Heart right ventricle (tissue), 16 donors: ENCODE results near the gene LRIF1. TPM values are rescaled to one million over a fixed set of nuclear protein-coding genes. Genes with fewer than 3 reads are reported as not detected.
"Not testable (repeated sequence)": the region's sequence is repeated elsewhere in the genome, so short reads cannot be mapped to it uniquely, and the experiment has no call there.

ENCODE experiments used
- ATAC-seq, 8 donors: fragments of 200-7000 bp; cut with Tn5 transposase; one replicate each; pipeline ENCODE4 v1.9.1; 2020; ENCODE audit warnings: mild to moderate bottlenecking in 8 of 8, moderate library complexity in 8 of 8, moderate number of reproducible peaks in 1 of 8
- DNase-seq, 2 donors: peaks; one replicate each; pipeline ENCODE4 v3.0.0-alpha.2; 2020
- H3K27ac ChIP-seq, 10 donors: fragments of 200-600 bp; sonication (generic) in 2 of 10; one replicate each; pipeline versions ENCODE4 v1.5.0 to v1.8.0; 2020 to 2022; ENCODE audit warnings: mild to moderate bottlenecking in 3 of 10
- H3K27me3 ChIP-seq, 7 donors: fragments of 200-600 bp; one replicate each; pipeline ENCODE4 v1.8.0; 2021 to 2022; ENCODE audit warnings: mild to moderate bottlenecking in 2 of 7
- H3K36me3 ChIP-seq, 9 donors: fragments of 200-600 bp; sonication (generic) in 1 of 9; one replicate each; pipeline versions ENCODE4 v1.5.0 to v1.8.0; 2020 to 2022; ENCODE audit warnings: mild to moderate bottlenecking in 2 of 9
- H3K4me1 ChIP-seq, 9 donors: fragments of 200-600 bp; sonication (generic) in 1 of 9; one replicate each; pipeline versions ENCODE4 v1.5.0 to v1.8.0; 2020 to 2022; ENCODE audit warnings: mild to moderate bottlenecking in 4 of 9
- H3K4me3 ChIP-seq, 10 donors: fragments of 200-600 bp; sonication (generic) in 2 of 10; one replicate each; pipeline versions ENCODE4 v1.5.0 to v1.8.0; 2020 to 2022; ENCODE audit warnings: mild to moderate bottlenecking in 7 of 10, moderate library complexity in 2 of 10
- H3K9me3 ChIP-seq, 11 donors: fragments of 200-600 bp in 10 of 11; sonication (generic) in 2 of 11; one replicate each; pipeline versions ENCODE4 v1.5.0 to v1.8.0; 2013 to 2022; ENCODE audit warnings: mild to moderate bottlenecking in 2 of 11, control low read depth in 1 of 11, moderate library complexity in 1 of 11
- WGBS, 2 donors: extraction: QIAGEN DNeasy Blood & Tissue Kit; methylation state at CpG; one replicate each; pipeline ENCODE4 v1.1.7; 2013; ENCODE audit warnings: inconsistent platforms in 1 of 2; 5-methylcytosine and 5-hydroxymethylcytosine counted together
- intact Hi-C, 10 donors: fragments of 100-400 bp; cut with DNase I; formaldehyde crosslinking; loops; one replicate each; pipeline versions ENCODE4 v1.11.1 to v1.14.2; 2022
- polyA plus RNA-seq, 2 donors: library from polyadenylated mRNA; stranded (reverse); fragments of 200-250 nt; gene quantifications; one replicate each; pipeline ENCODE4 v1.2.3, GENCODE V29; 2013
- total RNA-seq, 10 donors: library from RNA; stranded (reverse); fragmentation: NEBNext Ultra II Directional in 3 of 10; extraction: Animal tissue kit (Norgen Biotek cat#: 25700) in 3 of 10; gene quantifications; one replicate each; pipeline versions ENCODE4 v1.2.1 to v1.2.4, GENCODE V29; 2021 to 2023
- TF ChIP-seq, protein P1 (sequence below), 9 donors: fragments of 200-600 bp; sonication (generic) in 2 of 9; IDR thresholded peaks; one replicate each; pipeline versions ENCODE4 v1.5.0 to v1.8.0; 2021 to 2022; ENCODE audit warnings: antibody characterized with exemption in 9 of 9, mild to moderate bottlenecking in 5 of 9, moderate library complexity in 1 of 9
- donor health status: Arrhythmogenic right ventricular cardiomyopathy.
- donor health status: ischemic (EF 13 %, LVEDD 7.1; RV severe dilation, severe dysfunction).
- donor health status: healthy with polysubstance abuse.
- donor health status: DM: no; HTN: yes; CAD: no.
- donor health status: DM: no; HTN: no; CAD: no.
- donor health status: ischemic (EF 25% LVEDD 6.9; RV normal size, moderate dysfunction).
- donor health status: ischemic (EF 25% LVEDD 5.7; RV mildly dilated, moderate dysfunction).
- donor health status: healthy.
- donor health status: DM: yes; HTN: yes; CAD: no.
- donor health status: Ischemic cardiomyopathy.
- donor health status: ischemic (EF 35%, LVEDD 5.7; RV mildly dilated, moderate dysfunction).
- donor health status: nonischemic (EF 11% LVEDD 7.7; RV severe dilation, severe dysfunction).
- donor health status: DM: yes; HTN: yes; CAD: no.
- donor health status: PGD.
- donor health status: ischemic (EF 29% LVEDD 5.4; RV normal size, mild dysfunction).
- donor health status: nonischemic (EF 23%, LVEDD 6.1; RV moderate dilation, normal function).

Gene LRIF1
- total and polyA plus RNA-seq, 12 donors = 7.2 to 21.3 (median 15.8) TPM

GRCh38 chr1:110992329-110992728 lies 28.6 kb upstream of the LRIF1 start:
- H3K4me3 ChIP-seq, H3K4me1 ChIP-seq, H3K36me3 ChIP-seq, H3K27ac ChIP-seq, DNase-seq, H3K9me3 ChIP-seq, intact Hi-C loops, ATAC-seq: not testable (repeated sequence)
- WGBS, 2 donors = 10 to 18% methylated on average over 2 of the region's 2 CpGs
- H3K27me3 ChIP-seq = peaks cover 0 to 14% (median 0%) of the 10 kb centered on the region in 7 donors
- TF ChIP-seq, protein P1, sequence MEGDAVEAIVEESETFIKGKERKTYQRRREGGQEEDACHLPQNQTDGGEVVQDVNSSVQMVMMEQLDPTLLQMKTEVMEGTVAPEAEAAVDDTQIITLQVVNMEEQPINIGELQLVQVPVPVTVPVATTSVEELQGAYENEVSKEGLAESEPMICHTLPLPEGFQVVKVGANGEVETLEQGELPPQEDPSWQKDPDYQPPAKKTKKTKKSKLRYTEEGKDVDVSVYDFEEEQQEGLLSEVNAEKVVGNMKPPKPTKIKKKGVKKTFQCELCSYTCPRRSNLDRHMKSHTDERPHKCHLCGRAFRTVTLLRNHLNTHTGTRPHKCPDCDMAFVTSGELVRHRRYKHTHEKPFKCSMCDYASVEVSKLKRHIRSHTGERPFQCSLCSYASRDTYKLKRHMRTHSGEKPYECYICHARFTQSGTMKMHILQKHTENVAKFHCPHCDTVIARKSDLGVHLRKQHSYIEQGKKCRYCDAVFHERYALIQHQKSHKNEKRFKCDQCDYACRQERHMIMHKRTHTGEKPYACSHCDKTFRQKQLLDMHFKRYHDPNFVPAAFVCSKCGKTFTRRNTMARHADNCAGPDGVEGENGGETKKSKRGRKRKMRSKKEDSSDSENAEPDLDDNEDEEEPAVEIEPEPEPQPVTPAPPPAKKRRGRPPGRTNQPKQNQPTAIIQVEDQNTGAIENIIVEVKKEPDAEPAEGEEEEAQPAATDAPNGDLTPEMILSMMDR (IDR thresholded peaks at IDR 0.05) = peak in 4 of 9 donors; percentile 13 to 35 (median 24)

GRCh38 chr1:110991295-110991694 lies 27.6 kb upstream of the LRIF1 start:
- intact Hi-C loops, H3K4me3 ChIP-seq, H3K36me3 ChIP-seq, H3K4me1 ChIP-seq, DNase-seq, H3K9me3 ChIP-seq, H3K27ac ChIP-seq, ATAC-seq: not testable (repeated sequence)
- 69 to 91% methylated on average over 1 of the region's 1 CpG for WGBS, 2 donors
- peaks cover 0 to 11% (median 0%) of the 10 kb centered on the region in 7 donors for H3K27me3 ChIP-seq

DNA sequence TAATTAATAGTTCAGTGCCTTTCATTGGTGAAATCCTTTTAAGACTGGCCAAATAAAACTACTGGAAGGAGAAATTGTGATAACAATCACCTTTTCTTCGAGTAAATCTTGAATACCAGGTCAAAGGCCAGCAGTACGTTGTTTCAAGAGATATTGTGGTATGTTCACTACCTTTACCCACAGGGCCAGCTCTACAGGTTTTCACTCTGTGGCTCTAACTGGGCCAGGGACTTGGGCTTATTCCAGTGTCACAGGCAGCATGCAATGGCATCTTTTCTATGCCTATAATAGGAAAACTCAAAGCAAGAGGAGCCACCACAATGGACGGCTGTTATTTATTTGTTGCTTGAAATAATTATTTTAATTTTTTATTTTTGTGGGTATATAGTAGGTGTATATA lies 26.8 kb upstream of the LRIF1 start:
- intact Hi-C loops = no loop called here
- ATAC-seq = no peak
- TF ChIP-seq, protein P1 (IDR thresholded peaks at IDR 0.05) = no peak
- no peaks in the 10 kb centered on the region for H3K4me1 ChIP-seq
- H3K9me3 ChIP-seq = no peaks in the 10 kb centered on the region
- peaks cover 0 to 13% (median 0%) of the 10 kb centered on the region in 7 donors for H3K27me3 ChIP-seq
- WGBS, 2 donors = 72% methylated on average over 3 of the region's 3 CpGs
- H3K27ac ChIP-seq = no peak overlapping the region
- H3K36me3 ChIP-seq = no peaks in the 10 kb centered on the region
- DNase-seq = no peak
- no peak overlapping the region for H3K4me3 ChIP-seq

GRCh38 chr1:110986407-110986891 lies 22.7 kb upstream of the LRIF1 start:
- H3K4me1 ChIP-seq = no peaks in the 10 kb centered on the region

DNA sequence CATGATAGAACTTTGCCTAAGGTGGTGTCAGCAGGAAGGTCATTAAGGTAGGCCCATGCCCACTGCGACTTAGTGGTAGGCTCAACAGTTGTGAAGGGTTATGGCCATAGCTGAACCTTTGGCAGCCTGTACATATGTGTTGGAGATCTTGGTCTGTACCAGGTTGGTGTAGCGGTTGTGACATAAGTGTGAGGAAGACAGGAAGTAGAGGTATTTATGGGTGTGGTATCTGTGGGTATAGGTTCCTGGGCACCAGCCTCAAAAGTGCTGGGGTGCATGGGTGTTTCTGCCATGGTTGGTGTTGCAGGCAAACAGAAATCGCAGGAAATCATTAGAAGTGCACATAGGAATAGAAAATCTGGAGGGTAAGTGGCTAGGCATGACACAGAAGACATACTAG lies 18.6 kb upstream of the LRIF1 start:
- Histone ChIP-seq H3K4me3 (no peak overlapping the region), H3K4me1 (no peaks in the 10 kb centered on the region), H3K27me3 (peaks cover 0 to 28% (median 5%) of the 10 kb centered on the region in 7 donors), H3K27ac (no peak overlapping the region), H3K9me3 (peaks cover 0 to 24% (median 3%) of the 10 kb centered on the region in 11 donors), H3K36me3 (no peaks in the 10 kb centered on the region)
- DNase-seq (no peak), ATAC-seq (no peak)
- intact Hi-C loops = no loop called here
- TF ChIP-seq, protein P1 (IDR thresholded peaks at IDR 0.05) = no peak
- 57 to 61% methylated on average over 3 of the region's 3 CpGs for WGBS, 2 donors

More at GRCh38 chr1:110986407-110986891, 22.7 kb upstream of the LRIF1 start:
- Histone ChIP-seq H3K9me3 (no peaks in the 10 kb centered on the region), H3K4me3 (no peak overlapping the region), H3K27me3 (peaks cover 0 to 14% (median 0%) of the 10 kb centered on the region in 7 donors), H3K27ac (no peak overlapping the region), H3K36me3 (no peaks in the 10 kb centered on the region)
- ATAC-seq (no peak), DNase-seq (no peak)
- intact Hi-C loops = no loop called here
- TF ChIP-seq, protein P1 (IDR thresholded peaks at IDR 0.05) = no peak
